HepG2 (cell line): ENCODE data around the gene STON1. TPM values are rescaled to one million over a fixed set of nuclear protein-coding genes. Genes with fewer than 3 reads are reported as not detected.

ENCODE experiments used
- ATAC-seq: fragments of 200-7000 bp; cut with Tn5 transposase; 3 replicates; pipeline ENCODE4 v1.9.1; 2020; ENCODE audit warnings: mild to moderate bottlenecking, moderate library complexity
- BruUV-seq: library from RNA; stranded (reverse); fragments of 400-500 nt; replicated peaks from 2 replicates; lab custom pipeline; 2021; lab: Mats Ljungman, UMichigan
- CTCF ChIA-PET: fragments of 300-600 bp; formaldehyde crosslinking; extraction: SDS; loops from one replicate; lab custom pipeline; 2021; ENCODE audit warnings: low total read pairs, inconsistent platforms, low intra/inter-chr PET ratio; lab: Yijun Ruan, JAX
- POLR2A ChIA-PET: fragments of 350-600 bp; sonication (Branson Sonifier 250); formaldehyde crosslinking; loops from one replicate; lab custom pipeline; 2020; ENCODE audit warnings: antibody characterized with exemption, inconsistent platforms; lab: Yijun Ruan, JAX
- DNase-seq: peaks from one replicate; pipeline ENCODE4 v3.0.0-alpha.2; 2015; ENCODE audit warnings: low spot score
- FAIRE-seq: peaks from 3 replicates; lab custom pipeline; 2011; peaks lifted over from hg19 to GRCh38; lab: Jason Lieb, UNC
- H2AFZ ChIP-seq: one replicate; pipeline ENCODE4 v1.6.1; 2011; ENCODE audit warnings: low read length, inconsistent platforms
- H3K27ac ChIP-seq: fragments of 300-600 bp; 3 replicates; pipeline ENCODE4 v1.8.0; 2011; ENCODE audit warnings: mixed run types, mild to moderate bottlenecking, mixed read lengths, low read length, inconsistent platforms; ENCODE audit not compliant: insufficient read depth; ENCODE audit errors: extremely low read length
- H3K27me3 ChIP-seq, 2 experiments: fragments of 200-600 bp in 1 of 2; 2 replicates in 1 of 2; 3 replicates in 1 of 2; pipeline versions ENCODE4 v1.6.0 to v1.8.0; 2011; ENCODE audit warnings: low read length in 2 of 2, mild to moderate bottlenecking in 2 of 2, moderate library complexity in 2 of 2, inconsistent platforms in 1 of 2; ENCODE audit not compliant: insufficient read depth in 2 of 2, control insufficient read depth in 1 of 2
- H3K36me3 ChIP-seq, 2 experiments: fragments of 200-600 bp in 1 of 2; replicated peaks in 1 of 2; 2 replicates in 1 of 2; 3 replicates in 1 of 2; pipeline versions ENCODE4 v1.5.1 to v1.8.0; 2011; ENCODE audit warnings: low read length in 2 of 2, inconsistent platforms in 1 of 2; ENCODE audit not compliant: insufficient read depth in 2 of 2, control insufficient read depth in 1 of 2
- H3K4me1 ChIP-seq: 2 replicates; pipeline ENCODE4 v1.5.1; 2012; ENCODE audit warnings: low read length, inconsistent platforms; ENCODE audit not compliant: insufficient read depth
- H3K4me2 ChIP-seq: 2 replicates; pipeline ENCODE4 v1.6.0; 2011; ENCODE audit warnings: low read depth, low read length, inconsistent platforms
- H3K4me3 ChIP-seq, 3 experiments: fragments of 200-600 bp in 1 of 3; sonication (generic), shearing (Covaris generic) in 1 of 3; replicated peaks in 1 of 3; 2 replicates each; pipeline ENCODE4 v1.5.1; 2011 to 2016; ENCODE audit warnings: low read length in 3 of 3, inconsistent platforms in 2 of 3, low read depth in 2 of 3, mild to moderate bottlenecking in 2 of 3, control low read depth in 1 of 3, mixed read lengths in 1 of 3; ENCODE audit not compliant: insufficient read depth in 1 of 3
- H3K79me2 ChIP-seq: one replicate; pipeline ENCODE4 v1.6.1; 2011; ENCODE audit warnings: low read length, inconsistent platforms; ENCODE audit not compliant: insufficient read depth
- H3K9ac ChIP-seq: 2 replicates; pipeline ENCODE4 v1.6.0; 2011; ENCODE audit warnings: mild to moderate bottlenecking, low read depth, low read length, inconsistent platforms; ENCODE audit not compliant: insufficient read depth
- H3K9me3 ChIP-seq: 2 replicates; pipeline ENCODE4 v1.5.1; 2012; ENCODE audit warnings: mild to moderate bottlenecking, low read length
- H4K20me1 ChIP-seq: 2 replicates; pipeline ENCODE4 v1.6.0; 2011; ENCODE audit warnings: inconsistent platforms, mild to moderate bottlenecking, low read length, moderate library complexity; ENCODE audit not compliant: insufficient read depth
- HOXA9 ChIP-seq: sonication (generic); formaldehyde crosslinking; IDR thresholded peaks from 2 replicates; pipeline ENCODE4 v1.8.1; 2022; ENCODE audit warnings: missing genetic modification reagents, mild to moderate bottlenecking, moderate library complexity, borderline replicate concordance
- MXD4 ChIP-seq: IDR thresholded peaks from 2 replicates; pipeline ENCODE4 v1.6.1; 2016; ENCODE audit warnings: mild to moderate bottlenecking, missing biosample characterization, missing genetic modification reagents
- NCOA2 ChIP-seq: sonication (generic); formaldehyde crosslinking; IDR thresholded peaks from 2 replicates; pipeline ENCODE4 v1.8.0; 2022; ENCODE audit warnings: inconsistent platforms
- NPAS2 ChIP-seq: sonication (generic); formaldehyde crosslinking; IDR thresholded peaks from 2 replicates; pipeline ENCODE4 v1.8.0; 2022; ENCODE audit warnings: mild to moderate bottlenecking, missing genetic modification reagents, borderline replicate concordance
- NR3C1 ChIP-seq: sonication (generic); formaldehyde crosslinking; IDR thresholded peaks from 2 replicates; pipeline ENCODE4 v1.4.0; 2020; ENCODE audit warnings: missing genetic modification reagents
- ZBTB46 ChIP-seq: sonication (generic); formaldehyde crosslinking; IDR thresholded peaks from 2 replicates; pipeline ENCODE4 v1.4.0; 2020; ENCODE audit warnings: mild to moderate bottlenecking, missing genetic modification reagents, borderline replicate concordance
- ZNF234 ChIP-seq: sonication (generic); formaldehyde crosslinking; conservative IDR thresholded peaks from 2 replicates; pipeline ENCODE4 v1.5.1; 2020; ENCODE audit warnings: mild to moderate bottlenecking, missing genetic modification reagents
- ZNF766 ChIP-seq: sonication (generic); formaldehyde crosslinking; IDR thresholded peaks from 2 replicates; pipeline ENCODE4 v1.5.0; 2020; ENCODE audit warnings: missing genetic modification reagents, borderline replicate concordance
- ZSCAN21 ChIP-seq: sonication (generic); formaldehyde crosslinking; IDR thresholded peaks from 2 replicates; pipeline ENCODE4 v1.8.0; 2022; ENCODE audit warnings: mild to moderate bottlenecking, missing genetic modification reagents, moderate library complexity, borderline replicate concordance
- WGBS: methylation state at CpG from one replicate; pipeline ENCODE4 v1.1.6; 2017; ENCODE audit warnings: low lambda C conversion rate; 5-methylcytosine and 5-hydroxymethylcytosine counted together
- in situ Hi-C: cut with HindIII; loops from 2 replicates; pipeline ENCODE4 v1.10.0; 2017; ENCODE audit warnings: low pct_unique_long_range_greater_than_20kb; ENCODE audit not compliant: extremely low pct_ligation_motif_present
- intact Hi-C: fragments of 100-400 bp; cut with micrococcal nuclease; formaldehyde crosslinking; loops from one replicate; pipeline ENCODE4 v1.10.0; 2022; ENCODE audit not compliant: unreplicated experiment
- polyA plus RNA-seq, 8 experiments: library from polyadenylated mRNA; depleted of rRNA in 3 of 8; stranded (reverse) in 7 of 8; unstranded in 1 of 8; fragments of >200 nt; fragmentation: Illumina TruSeq in 4 of 8; extraction: Trizol in 4 of 8; gene quantifications; 2 replicates each; pipeline versions ENCODE4 v1.2.1 to v1.2.3, GENCODE V29; 2011 to 2016; ENCODE audit warnings: low read depth in 4 of 8, missing spikeins in 1 of 8, mixed read lengths in 1 of 8; ENCODE audit not compliant: insufficient read depth in 1 of 8
- total RNA-seq, 5 experiments: library from RNA; depleted of rRNA; stranded (reverse); fragments of >200 nt; fragmentation: Illumina TruSeq; extraction: Trizol; gene quantifications; 2 replicates each; pipeline ENCODE4 v1.2.3, GENCODE V29; 2016; ENCODE audit warnings: low read depth in 1 of 5
- TF ChIP-seq, protein P1 (sequence below): sonication (generic); formaldehyde crosslinking; IDR thresholded peaks from 2 replicates; pipeline ENCODE4 v1.5.0; 2020; ENCODE audit warnings: mild to moderate bottlenecking, missing genetic modification reagents, borderline replicate concordance

Gene STON1
- total and polyA plus RNA-seq, 2 of the 13 experiments (the other 11 are each of a cell fraction or from before 2014, with no cell fraction given), result 0.09 to 0.28 TPM

GRCh38 chr2:48531141-48531648, 1.2 kb downstream of the STON1 start (continued):
- TF ChIP-seq, protein P1, sequence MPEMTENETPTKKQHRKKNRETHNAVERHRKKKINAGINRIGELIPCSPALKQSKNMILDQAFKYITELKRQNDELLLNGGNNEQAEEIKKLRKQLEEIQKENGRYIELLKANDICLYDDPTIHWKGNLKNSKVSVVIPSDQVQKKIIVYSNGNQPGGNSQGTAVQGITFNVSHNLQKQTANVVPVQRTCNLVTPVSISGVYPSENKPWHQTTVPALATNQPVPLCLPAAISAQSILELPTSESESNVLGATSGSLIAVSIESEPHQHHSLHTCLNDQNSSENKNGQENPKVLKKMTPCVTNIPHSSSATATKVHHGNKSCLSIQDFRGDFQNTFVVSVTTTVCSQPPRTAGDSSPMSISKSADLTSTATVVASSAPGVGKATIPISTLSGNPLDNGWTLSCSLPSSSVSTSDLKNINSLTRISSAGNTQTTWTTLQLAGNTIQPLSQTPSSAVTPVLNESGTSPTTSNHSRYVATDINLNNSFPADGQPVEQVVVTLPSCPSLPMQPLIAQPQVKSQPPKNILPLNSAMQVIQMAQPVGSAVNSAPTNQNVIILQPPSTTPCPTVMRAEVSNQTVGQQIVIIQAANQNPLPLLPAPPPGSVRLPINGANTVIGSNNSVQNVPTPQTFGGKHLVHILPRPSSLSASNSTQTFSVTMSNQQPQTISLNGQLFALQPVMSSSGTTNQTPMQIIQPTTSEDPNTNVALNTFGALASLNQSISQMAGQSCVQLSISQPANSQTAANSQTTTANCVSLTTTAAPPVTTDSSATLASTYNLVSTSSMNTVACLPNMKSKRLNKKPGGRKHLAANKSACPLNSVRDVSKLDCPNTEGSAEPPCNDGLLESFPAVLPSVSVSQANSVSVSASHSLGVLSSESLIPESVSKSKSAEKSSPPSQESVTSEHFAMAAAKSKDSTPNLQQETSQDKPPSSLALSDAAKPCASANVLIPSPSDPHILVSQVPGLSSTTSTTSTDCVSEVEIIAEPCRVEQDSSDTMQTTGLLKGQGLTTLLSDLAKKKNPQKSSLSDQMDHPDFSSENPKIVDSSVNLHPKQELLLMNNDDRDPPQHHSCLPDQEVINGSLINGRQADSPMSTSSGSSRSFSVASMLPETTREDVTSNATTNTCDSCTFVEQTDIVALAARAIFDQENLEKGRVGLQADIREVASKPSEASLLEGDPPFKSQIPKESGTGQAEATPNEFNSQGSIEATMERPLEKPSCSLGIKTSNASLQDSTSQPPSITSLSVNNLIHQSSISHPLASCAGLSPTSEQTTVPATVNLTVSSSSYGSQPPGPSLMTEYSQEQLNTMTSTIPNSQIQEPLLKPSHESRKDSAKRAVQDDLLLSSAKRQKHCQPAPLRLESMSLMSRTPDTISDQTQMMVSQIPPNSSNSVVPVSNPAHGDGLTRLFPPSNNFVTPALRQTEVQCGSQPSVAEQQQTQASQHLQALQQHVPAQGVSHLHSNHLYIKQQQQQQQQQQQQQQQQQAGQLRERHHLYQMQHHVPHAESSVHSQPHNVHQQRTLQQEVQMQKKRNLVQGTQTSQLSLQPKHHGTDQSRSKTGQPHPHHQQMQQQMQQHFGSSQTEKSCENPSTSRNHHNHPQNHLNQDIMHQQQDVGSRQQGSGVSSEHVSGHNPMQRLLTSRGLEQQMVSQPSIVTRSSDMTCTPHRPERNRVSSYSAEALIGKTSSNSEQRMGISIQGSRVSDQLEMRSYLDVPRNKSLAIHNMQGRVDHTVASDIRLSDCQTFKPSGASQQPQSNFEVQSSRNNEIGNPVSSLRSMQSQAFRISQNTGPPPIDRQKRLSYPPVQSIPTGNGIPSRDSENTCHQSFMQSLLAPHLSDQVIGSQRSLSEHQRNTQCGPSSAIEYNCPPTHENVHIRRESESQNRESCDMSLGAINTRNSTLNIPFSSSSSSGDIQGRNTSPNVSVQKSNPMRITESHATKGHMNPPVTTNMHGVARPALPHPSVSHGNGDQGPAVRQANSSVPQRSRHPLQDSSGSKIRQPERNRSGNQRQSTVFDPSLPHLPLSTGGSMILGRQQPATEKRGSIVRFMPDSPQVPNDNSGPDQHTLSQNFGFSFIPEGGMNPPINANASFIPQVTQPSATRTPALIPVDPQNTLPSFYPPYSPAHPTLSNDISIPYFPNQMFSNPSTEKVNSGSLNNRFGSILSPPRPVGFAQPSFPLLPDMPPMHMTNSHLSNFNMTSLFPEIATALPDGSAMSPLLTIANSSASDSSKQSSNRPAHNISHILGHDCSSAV (CRISPR knock-in tag), result no peak
- no peak for TF ChIP-seq NR3C1

GRCh38 chr2:48532174-48532573, 2.2 kb downstream of the STON1 start:
- no peaks in the 10 kb centered on the region for H3K36me3 ChIP-seq
- peaks cover 0 to 4% of the 10 kb centered on the region in 2 experiments; a peak in 2 of 5 replicates for H3K27me3 ChIP-seq
- no peaks in the 10 kb centered on the region for H4K20me1 ChIP-seq
- ATAC-seq (no peak), FAIRE-seq (no peak), DNase-seq (no peak)
- POLR2A ChIA-PET, result no interaction called here
- H3K9me3 ChIP-seq, result no peaks in the 10 kb centered on the region
- 86% methylated on average over 7 of the region's 7 CpGs for WGBS
- H3K4me1 ChIP-seq, result peaks cover 10% of the 10 kb centered on the region
- no peaks in the 10 kb centered on the region for H3K79me2 ChIP-seq
- H3K27ac ChIP-seq, result no peak overlapping the region
- CTCF ChIA-PET, result no interaction called here
- intact Hi-C loops (no loop called here), in situ Hi-C loops (no loop called here)
- BruUV-seq, result no TSS peak
- no peak overlapping the region for H3K4me3 ChIP-seq
- H3K9ac ChIP-seq, result no peak overlapping the region
- H3K4me2 ChIP-seq, result no peak overlapping the region
- no peak overlapping the region for H2AFZ ChIP-seq
- TF ChIP-seq MXD4, result no peak
- no peak for TF ChIP-seq HOXA9 (CRISPR knock-in tag)
- TF ChIP-seq NPAS2 (CRISPR knock-in tag), result no peak
- no peak for TF ChIP-seq ZNF766 (CRISPR knock-in tag)
- no peak for TF ChIP-seq ZBTB46 (CRISPR knock-in tag)
- TF ChIP-seq ZSCAN21, result no peak
- TF ChIP-seq ZNF234 (CRISPR knock-in tag), result no peak
- no peak for TF ChIP-seq NCOA2
